Lower leg skin (tissue), 4 donors: ENCODE data around the gene HEMGN. TPM values are rescaled to one million over a fixed set of nuclear protein-coding genes. Genes with fewer than 3 reads are reported as not detected.

Source experiments
- DNase-seq, 2 donors: peaks; one replicate each; pipeline ENCODE4 v3.0.0-alpha.2; 2019; ENCODE audit warnings: low spot score in 2 of 2
- H3K4me3 ChIP-seq: fragments of 200-600 bp; sonication (generic); 2 replicates; pipeline ENCODE4 v1.5.1; 2017; ENCODE audit warnings: mild to moderate bottlenecking, low read depth; ENCODE audit not compliant: poor library complexity, severe bottlenecking
- CTCF ChIP-seq, 3 donors: fragments of 450-650 bp; IDR thresholded peaks; one replicate each; pipeline ENCODE4 v1.5.1; 2016; ENCODE audit warnings: antibody characterized with exemption in 3 of 3, mild to moderate bottlenecking in 3 of 3, moderate library complexity in 2 of 3
- POLR2A ChIP-seq, 2 donors: fragments of 450-650 bp; IDR thresholded peaks; one replicate each; pipeline ENCODE4 v1.6.1; 2016 to 2017; ENCODE audit warnings: antibody characterized with exemption in 2 of 2, mild to moderate bottlenecking in 1 of 2, moderate library complexity in 1 of 2
- WGBS, 2 donors: methylation state at CpG; one replicate each; pipeline ENCODE4 v1.1.5; 2018; 5-methylcytosine and 5-hydroxymethylcytosine counted together
- intact Hi-C: fragments of 100-400 bp; cut with DNase I; formaldehyde crosslinking; loops from one replicate; pipeline ENCODE4 v1.15.0; 2023; ENCODE audit warnings: low total_unique reads
- total RNA-seq, 4 donors: library from RNA; depleted of rRNA; stranded (reverse); fragments of >200 nt; gene quantifications; one replicate each; pipeline ENCODE4 v1.1.0, GENCODE V29; 2016

Gene HEMGN
- total RNA-seq, 4 donors from 2014 or later, result 0.08 TPM; not detected in 3

- 76 to 80% methylated on average over 5 of the region's 5 CpGs for WGBS, 2 donors
- no peak overlapping the region for H3K4me3 ChIP-seq
- DNase-seq, result no peak
- TF ChIP-seq CTCF (IDR thresholded peaks at IDR 0.05), result no peak
- TF ChIP-seq POLR2A (IDR thresholded peaks at IDR 0.05), result no peak
- intact Hi-C loops, result no loop called here
Observed at GRCh38 chr9:97925497-97926334, 12.3 kb downstream of the HEMGN start.

GRCh38 chr9:97924386-97924785, 13.6 kb downstream of the HEMGN start:
- intact Hi-C loops, result no loop called here
- WGBS, 2 donors, result 46 to 64% methylated on average over 4 of the region's 4 CpGs
- no peak for DNase-seq
- TF ChIP-seq CTCF (IDR thresholded peaks at IDR 0.05) (no peak), POLR2A (IDR thresholded peaks at IDR 0.05) (no peak)
- H3K4me3 ChIP-seq, result no peak overlapping the region

- intact Hi-C loops, result no loop called here
- no peak overlapping the region for H3K4me3 ChIP-seq
- WGBS, 2 donors, result 0% methylated on average over 8 of the region's 8 CpGs
- TF ChIP-seq CTCF (IDR thresholded peaks at IDR 0.05) (peak in 1 of 3 donors; percentile 80), POLR2A (IDR thresholded peaks at IDR 0.05) (no peak)
- DNase-seq, result peak; percentile 87 to 92
Observed at GRCh38 chr9:97923529-97924108, 14.4 kb downstream of the HEMGN start.

GRCh38 chr9:97921959-97922724, 15.8 kb downstream of the HEMGN start, which contains the start of gene TRMO:
Gene TRMO (minus strand): TSS chr9:97922500. CDS start chr9:97922493, 7 bp downstream.
- peak within 1 kb of the TSS; percentile 39 for H3K4me3 ChIP-seq
- 0 to 2% methylated on average over 35 to 44 of the region's 54 CpGs for WGBS, 2 donors
- intact Hi-C loops, result no loop called here
- peak; percentile 98 to 100 for DNase-seq
- peak in 1 of 3 donors; percentile 48 for TF ChIP-seq CTCF (IDR thresholded peaks at IDR 0.05)
- peak in 1 of 2 donors; percentile 82 for TF ChIP-seq POLR2A (IDR thresholded peaks at IDR 0.05)

GRCh38 chr9:97919217-97919813, 18.7 kb downstream of the HEMGN start:
- intact Hi-C loops, result no loop called here
- H3K4me3 ChIP-seq, result no peak overlapping the region
- no peak for DNase-seq
- TF ChIP-seq POLR2A (IDR thresholded peaks at IDR 0.05), result no peak
- no peak for TF ChIP-seq CTCF (IDR thresholded peaks at IDR 0.05)
